Ammon's horn (tissue), 1 donor: ENCODE data around the gene CASP12.
A peak's percentile ranks its signal among the peaks of the same experiment; 100 is the strongest.

ENCODE experiments used
- DNase-seq: peaks from one replicate; pipeline ENCODE4 v3.0.0-alpha.2; 2016; ENCODE audit warnings: low spot score

CASP12 gene

GRCh38 chr11:104836691-104837090, 61.6 kb downstream of the CASP12 start:
- peak; percentile 55 for DNase-seq
